T-helper 1 cell (primary cell): ENCODE results near the gene LRRC59.
"Not testable (repeated sequence)": the region's sequence is repeated elsewhere in the genome, so short reads cannot be mapped to it uniquely, and the experiment has no call there.

Experiments
- DNase-seq, 5 donors: peaks; one replicate each; pipeline ENCODE4 v3.0.0-alpha.2; 2012 to 2020

LRRC59 gene

DNA sequence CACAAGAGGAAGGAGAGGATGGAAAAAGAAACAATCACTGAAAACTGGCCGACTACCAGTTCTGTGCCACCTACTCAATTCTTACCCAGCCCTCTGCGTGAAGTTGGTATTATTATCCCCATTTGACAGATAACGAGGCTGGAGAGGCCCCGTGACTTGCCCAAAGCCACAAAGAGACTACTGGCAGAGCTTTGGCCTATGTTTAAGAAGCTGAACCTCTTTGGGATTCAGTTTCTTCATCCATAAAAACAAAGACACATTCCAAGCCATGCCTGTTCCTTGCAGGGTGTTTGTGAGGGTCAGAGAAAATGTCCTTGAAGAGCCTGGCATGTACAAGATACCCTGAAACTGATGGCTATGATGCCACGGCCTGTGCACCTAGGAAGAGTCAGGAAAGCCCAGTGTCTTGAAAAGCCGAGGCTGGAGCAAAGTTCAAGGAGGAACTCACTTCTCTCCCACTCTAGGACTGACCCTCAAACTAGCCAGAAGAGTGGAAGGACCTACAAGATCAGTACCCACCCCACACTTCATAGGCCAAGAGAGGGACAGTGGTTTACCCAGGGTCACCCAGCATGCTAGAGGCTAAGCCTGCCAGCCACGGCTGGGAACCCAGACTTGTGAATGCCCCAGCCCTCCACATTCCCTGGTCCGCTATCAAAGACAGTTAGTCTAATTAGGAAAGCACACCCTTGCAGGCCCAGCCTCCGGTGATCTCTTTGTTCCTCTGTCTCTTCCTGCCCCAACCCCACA, 27.1 kb upstream of the LRRC59 start:
- no peak for DNase-seq

DNA sequence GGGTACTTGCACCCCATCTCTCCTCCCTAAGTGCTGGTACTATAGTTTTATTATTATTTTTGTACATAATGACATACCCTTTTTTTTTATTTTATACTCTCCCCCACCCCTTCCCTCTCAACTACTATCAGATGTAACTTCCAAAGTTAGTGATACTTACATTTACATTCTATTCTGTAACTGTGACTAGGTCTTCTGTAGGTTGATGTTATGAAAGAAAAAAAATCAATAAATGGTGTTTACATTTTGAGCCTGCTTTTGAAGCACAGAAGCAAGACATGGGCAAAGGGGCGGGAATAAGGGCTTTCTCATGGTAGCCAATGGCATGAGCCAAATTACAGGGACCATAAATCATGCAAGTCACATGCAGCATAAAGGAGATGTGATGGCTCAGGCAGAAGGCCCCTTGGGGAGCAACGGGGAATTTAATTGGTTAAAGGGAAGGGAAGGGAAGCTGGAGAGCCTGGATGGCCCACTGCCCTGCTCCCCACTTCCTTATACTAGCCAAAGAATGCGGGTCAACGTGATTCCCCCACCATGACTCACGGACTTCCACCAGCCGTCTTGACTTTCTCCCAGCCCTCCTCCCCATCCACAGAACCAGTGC, 26.3 kb upstream of the LRRC59 start:
- no peak for DNase-seq

DNA sequence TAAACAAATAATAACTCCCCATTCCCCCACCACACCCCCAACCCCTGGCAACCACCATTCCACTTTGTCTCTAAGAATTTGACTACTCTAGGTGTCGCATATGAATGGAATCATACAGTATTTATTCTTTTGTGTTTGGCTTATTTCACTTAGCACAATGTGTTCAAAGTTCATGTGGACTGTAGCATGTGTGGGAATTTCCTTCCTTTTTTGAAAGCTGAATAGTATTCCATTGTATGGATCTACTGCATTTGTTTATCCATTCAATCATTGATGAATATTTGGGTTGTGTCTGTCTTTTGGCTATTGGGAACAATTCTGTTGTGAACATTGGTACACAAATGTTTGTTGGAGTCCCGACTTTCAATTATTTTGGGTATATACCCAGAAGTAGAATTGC, 25.4 kb upstream of the LRRC59 start:
- DNase-seq, result no peak

DNA sequence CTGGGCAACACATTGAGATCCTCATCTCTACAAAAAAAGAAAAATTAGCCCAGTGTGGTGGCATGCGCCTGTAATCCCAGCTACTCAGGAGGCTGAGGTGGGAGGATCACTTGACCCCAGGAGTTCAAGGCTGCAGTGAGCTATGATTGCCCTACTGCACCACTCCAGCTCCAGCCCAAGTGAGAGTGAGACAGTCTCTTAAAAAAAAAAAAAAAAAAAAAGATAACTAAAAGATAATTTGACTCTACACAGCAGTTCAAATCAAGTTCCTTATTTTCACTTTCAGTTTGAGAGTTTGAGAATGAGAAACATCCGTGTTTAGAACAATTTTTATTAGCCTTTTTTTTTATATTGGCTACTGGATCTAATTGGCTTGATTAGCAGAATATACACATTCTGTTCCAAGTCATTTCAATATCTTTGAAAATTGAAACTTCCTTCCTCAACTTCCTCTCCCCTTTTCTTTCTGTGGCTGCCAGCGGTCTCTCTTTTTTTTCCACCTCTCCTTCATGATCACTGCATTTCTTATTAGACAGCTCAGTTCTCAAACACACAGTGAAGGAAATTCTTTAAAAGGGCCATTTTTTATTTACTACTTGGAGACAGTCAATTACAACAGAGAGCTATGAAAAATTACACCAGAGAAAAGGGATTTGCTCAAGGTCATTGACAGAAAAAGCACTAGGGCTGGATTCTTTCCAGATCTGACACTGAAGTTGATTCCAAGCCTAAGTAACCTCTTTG, 24.2 kb upstream of the LRRC59 start:
- peak in 1 of 5 donors; percentile 20 for DNase-seq

DNA sequence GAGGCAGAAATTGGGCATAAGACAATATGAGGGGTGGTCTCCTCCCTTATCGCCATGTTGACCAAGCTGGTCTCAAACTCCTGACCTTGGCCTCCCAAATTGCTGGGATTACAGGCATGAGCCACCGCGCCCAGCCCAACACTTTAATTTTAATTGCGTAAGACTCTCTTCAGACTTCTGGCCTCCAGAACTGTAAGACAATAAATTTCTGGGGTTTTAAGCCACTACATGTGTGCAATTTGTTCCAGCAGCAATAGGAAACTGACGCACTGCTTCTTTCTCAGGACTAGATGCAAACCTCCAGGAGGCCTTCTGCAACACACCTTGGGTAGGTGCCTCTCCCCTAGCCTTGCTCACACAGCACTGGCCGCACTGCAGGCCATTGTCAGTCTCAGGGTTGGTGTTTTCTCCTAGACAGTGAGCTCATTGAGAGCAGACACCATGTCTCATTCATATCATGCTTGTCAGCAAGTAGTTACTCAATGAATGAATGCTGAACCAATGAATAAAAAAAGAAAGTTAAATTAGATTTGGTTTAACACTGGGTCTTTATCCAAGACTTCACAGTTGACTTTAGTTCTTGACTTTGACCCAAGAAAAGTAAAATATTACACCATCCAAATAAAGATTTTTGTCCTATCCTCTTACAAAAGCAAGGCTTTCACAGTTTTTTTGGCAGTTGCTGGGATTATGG, 23.2 kb upstream of the LRRC59 start:
- DNase-seq, result no peak

DNA sequence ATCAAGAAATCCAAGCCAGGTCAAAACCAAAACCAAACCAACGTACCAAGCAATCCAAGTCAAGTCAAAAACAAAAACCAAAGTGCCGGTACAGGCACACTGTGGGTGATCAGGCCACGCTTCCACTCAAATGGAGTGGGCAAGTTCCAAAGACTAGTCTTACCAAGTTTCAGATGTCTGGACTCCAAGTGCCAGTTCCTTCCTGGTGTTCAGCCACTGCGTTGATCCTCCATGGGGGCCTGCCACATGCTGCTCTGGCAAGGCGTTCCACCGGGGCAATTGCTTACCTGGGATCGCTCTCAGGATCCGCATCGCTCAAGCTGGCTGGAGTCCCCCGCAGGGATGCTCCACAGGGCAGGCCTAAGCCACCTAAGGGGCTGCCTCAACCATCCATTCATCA, 22.3 kb upstream of the LRRC59 start:
- DNase-seq, result not testable (repeated sequence)

DNA sequence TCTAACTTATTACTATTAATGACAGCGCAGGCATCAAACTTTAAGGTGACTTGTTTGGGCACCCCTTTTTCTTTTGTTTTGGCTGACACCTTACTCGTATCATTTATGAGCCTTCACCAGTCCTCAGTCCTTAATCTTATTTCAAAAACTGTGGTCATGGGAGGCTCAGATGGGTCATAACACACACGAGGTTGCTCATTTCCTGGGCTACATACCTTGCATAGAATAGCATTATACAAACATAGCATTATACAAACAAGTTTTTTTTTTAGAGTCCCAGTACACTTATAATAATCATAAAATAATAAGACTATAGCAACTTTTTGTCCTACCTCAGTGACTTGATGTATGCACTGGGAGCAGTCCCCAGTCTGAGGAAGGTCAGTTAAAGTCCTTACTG, 17.5 kb upstream of the LRRC59 start:
- no peak for DNase-seq

DNA sequence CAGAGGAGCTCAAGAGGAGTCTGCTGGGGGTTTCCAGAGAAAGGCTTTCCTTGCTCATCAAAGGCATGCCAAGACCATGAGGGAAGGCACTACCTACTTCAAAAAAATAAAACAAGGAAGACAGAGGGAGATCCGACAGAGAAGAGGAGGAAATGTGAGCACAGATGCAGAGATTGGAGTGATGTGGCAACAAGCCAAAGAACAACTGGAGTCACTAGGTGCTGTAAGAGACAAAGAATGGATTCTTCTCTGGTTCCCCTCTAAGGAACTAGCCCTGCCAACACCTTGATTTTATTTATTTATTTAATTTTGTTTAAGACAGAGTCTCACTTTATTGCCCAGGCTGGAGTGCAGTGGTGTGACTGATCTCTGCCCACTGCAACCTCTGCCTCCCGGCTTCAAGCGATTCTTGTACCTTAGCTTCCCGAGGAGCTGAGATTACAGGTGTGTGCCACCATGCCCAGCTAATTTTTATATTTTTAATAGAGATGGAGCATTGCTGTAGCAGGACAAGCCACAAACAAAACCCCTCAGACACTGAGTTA, 14.9 kb upstream of the LRRC59 start:
- DNase-seq, result no peak

DNA sequence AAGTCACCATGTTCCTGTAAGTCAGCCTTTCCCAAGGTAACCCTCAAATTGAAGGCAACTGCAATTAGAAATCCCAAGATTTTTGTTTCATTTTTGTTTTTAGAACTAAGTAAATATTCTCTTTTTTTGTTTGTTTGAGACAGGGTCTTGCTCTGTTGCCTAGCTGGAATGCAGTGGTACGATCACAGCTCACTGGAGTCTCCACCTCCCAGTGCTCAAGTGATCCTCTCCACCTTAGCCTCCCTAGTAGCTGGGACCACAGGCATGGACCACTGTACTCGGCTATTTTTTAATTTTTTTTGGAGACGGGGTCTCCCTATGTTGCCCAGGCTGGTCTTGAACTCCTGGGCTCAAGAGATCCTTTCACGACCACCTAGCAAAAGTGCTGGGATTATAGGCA, 10.6 kb upstream of the LRRC59 start:
- DNase-seq, result no peak

DNA sequence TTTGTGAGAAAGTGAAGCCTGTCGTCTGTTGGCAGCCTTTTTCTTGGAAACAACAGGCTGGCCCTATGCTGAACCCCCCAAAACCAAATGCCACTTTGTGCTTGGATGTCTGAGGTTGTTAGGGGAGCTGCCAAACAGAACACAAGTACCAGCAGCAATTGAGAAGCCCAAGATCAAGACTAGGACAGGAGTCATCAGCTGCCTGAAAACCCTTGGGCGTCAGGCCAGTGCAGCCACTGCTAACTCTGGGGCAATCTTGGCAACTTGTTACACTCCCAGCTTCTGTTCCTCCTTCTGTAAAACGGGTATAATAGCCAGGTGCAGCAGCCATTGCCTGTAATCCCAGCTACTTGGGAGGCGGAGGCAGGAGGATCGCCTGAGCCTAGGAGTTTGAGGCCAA, 9.3 kb upstream of the LRRC59 start:
- DNase-seq, result no peak

DNA sequence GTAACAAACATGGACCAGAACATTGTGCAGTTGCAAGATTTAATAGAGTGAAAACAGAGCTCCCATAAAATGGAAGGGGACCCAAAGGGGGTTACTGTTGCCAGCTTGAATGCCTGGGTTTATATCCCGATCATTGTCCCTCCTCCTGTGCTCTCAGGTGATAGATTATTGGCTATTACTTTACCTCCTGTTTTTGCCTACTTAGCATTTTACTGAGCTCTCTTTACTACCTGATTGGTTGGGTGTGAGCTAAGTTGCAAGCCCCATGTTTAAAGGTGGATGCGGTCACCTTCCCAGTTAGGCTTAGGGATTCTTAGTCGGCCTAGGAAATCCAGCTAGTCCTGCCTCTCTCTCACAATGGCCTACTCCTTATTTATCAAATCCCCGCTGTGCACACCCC, 8.0 kb upstream of the LRRC59 start:
- DNase-seq, result not testable (repeated sequence)

DNA sequence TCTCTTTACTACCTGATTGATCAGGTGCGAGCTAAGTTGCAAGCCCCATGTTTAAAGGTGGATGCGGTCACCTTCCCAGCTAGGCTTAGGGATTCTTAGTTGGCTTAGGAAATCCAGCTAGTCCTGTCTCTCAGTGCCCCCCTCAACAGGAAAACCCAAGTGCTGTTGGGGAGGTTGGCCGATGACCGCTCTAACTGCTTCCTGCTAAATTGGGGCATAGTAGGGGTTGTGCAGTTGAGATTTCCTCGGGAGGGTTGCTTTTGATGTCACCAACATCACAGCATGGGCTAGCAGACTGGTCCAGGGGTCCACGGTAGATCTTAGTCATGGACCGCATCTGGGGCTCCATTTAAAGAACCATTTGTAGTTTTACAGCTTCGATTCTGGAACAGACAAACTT, 2.3 kb upstream of the LRRC59 start:
- DNase-seq, result not testable (repeated sequence)

DNA sequence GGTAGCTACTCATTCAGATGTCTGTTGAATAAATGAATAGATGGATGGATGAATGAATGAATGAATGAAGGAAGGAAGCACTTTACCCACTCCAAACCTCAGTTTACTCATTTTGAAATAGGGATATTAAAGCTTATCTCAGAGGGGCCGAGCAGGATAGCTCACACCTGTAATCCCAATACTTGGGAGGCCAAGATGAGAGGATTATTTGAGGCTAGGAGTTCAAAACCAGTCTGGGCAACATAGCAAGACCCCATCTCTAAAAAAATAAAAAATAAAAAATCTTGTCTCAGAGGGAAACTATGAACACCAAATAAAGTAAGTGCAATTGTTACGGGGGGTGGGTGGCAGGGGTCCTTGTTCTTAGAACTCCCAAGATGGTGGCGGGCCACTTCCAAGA, 1.3 kb upstream of the LRRC59 start:
- DNase-seq, result not testable (repeated sequence)

DNA sequence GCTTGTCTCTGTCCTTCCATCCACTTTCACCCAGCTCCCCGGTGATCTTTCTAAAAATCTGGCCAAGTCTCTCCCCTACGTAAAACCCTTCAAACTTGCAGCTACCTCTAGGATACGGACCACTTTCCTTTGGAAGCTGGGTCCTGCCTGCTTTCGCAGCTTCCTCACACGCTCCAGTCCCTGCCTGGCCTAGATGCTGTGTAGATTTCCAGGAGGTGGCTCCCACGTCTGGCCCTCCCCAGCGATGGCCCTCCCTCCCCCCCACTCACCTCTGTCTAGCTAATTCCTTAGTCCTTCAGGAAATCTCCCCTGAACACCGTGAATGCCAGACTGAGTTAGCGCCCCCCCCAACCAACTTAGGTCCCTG, 579 bp upstream of the LRRC59 start:
- no peak for DNase-seq

DNA sequence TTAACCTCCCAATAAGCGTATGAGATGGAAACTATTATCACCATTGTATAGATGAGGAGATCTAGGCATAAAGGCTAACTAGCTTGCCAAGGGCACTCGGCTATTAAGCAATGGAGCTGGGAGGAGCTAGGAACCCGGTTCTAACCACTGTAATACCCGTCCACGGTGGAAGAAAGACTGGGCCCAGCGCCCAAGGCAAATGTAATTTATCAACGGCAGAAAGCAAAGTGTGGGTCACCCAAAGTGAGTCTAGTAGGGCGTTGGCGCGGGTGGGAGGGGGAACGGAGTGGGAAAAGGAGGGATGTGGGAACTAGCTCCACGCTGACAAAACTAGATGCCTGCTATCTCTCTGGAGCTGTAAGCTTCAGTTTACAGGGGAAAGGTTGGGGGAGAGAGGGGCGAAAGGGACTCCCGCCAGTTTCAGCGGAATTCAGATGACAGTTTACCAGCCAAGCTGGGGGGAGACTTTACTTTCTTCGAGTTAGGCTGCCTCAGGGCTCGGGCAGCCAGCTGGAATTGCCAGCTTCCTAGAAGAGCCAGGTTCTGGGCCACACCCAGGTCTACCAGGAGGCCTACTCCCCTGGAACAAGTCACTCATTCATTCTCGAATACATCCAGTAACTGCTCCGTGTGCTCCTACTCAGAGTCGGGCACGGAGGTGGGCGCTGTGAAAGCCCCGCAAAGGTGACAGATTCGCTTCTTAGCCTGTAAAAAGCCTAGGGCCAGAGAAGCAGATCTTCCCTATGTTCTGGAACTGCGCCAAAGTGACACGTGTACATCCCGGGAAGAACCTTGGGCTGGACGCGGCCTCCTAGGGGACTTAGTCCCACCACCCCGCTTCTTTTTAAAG, 837 bp downstream of the LRRC59 start:
- DNase-seq, result peak in 1 of 5 donors; percentile 4

DNA sequence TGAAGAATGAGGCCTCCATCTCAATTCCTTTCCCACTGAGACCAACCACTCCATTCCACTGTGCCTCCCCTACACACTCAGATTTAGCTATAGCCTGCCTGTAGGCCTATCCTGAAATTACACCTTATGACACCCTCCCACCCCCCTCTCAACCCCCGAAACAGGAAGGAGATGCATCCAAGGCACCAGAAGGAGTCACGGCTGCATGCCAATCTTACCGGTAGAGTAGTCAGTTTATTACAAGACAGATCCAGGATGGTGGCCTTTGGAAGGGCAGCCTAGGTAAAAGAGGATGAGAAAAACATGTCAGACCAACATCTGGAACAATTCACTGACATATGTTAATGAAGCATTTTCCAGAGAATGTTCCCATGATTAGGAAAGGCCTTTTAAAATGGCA, 2.6 kb downstream of the LRRC59 start:
- DNase-seq, result no peak

DNA sequence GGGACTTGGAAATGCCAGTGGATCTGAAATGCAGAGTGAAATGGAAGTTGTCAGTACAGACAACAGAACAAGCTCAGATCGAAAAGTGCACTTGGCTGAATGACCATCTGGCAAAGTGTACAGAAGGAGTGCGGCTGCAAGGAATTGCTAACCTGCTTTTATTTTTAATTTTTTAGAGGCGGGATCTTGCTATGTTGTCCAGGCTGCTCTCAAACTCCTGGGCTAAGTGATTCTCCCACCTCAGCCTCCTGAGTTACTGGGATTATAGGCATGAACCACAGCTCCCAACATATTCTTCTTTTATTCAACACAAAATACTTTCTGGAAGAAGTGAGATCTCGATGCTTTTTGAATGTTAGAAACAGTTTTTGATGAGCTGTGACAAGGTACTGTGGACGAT, 3.6 kb downstream of the LRRC59 start:
- DNase-seq, result no peak

DNA sequence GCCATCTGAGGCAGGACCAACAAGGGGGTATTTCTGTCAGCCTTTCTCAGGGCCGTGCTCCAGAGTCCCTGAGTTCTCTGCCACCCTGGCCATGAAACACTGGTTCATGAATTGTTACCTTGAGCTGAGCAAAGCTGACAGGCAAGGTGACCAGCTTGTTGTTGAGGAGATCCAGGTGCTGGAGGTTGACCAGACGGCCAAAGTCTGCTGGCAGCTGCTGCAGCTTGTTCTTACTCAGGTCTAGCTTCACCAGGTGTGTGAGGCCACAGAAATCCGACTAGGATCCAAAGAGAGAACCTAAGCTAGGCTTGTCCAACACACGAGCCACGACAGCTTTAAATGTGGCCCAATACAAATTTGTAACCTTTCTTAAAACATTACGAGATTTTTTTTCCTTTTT, 4.7 kb downstream of the LRRC59 start:
- DNase-seq, result no peak

DNA sequence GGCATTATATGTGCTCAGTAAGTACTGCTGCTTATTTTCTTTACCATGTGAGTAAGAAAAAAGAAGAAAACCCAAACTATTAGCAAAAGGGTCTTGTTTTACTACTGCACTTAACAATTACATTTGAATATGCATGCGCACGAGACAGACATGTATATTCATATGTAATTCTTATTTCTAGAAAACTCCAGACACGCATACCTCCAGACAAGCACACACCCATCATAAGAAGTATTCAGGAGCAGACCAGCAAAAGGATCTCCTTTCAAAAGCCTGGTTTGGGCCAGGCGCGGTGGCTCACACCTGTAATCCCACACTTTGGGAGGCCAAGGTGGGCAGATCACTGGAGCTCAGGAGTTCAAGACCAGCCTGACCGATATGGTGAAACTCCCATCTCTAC, 7.8 kb downstream of the LRRC59 start:
- DNase-seq, result no peak

DNA sequence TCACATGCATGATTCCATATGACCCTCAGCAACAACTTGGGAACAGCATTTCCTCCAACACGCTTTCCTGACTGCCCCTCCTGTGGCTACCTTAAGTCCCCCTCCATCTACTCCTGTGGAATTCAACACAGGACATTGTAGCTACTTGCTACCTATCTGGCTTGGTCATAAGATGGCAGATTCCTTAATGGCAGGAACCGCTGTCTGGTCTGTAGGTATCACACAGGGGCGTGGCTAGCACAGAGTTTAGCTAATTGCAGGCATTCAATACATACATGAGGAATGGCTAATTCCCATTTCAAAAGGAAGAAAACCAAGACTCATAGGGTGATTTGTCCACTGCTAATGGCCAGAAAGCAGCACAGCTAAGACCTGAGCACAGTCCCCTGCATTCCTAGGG, 8.6 kb downstream of the LRRC59 start:
- no peak for DNase-seq

DNA sequence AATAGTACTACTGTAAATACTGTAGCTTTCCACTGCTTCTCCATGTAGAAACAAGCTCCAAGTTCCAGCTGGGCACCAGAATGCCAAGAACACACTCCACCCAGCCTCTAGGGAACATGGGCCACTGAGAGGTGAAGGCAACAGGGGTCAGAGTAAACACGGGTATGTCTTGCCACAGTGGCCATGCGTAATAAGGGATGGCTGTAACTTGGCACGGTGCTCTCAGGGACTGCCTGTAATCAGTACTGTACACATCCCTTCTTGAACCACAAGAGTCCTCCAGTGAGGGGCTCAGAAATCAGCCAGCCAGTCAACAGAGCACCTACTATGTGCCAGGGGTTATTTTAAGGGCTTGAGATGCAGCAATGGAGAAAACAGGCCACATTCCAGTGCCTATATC, 10.8 kb downstream of the LRRC59 start:
- no peak for DNase-seq

DNA sequence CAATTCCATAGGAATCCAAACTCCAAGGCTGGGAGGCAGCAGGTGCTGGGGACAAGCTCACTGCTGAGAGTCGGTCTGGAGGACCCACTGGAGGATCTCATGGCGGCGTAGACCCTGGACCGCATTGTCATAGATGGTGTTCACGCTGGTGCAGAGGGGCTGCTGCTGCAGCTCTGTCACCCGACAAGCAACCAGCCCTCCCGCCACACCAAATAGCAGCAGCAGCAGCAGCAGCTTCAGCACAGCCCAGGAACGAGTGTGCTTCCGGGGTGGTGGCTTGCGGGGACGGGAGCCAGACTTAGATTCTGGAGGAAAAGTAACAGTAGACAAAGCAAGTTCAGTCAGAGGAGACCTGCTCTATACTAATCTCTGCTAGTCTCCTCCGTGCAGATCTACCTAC, 14.4 kb downstream of the LRRC59 start:
- no peak for DNase-seq
